Stimulated activated CD8-positive, alpha-beta memory T cell treated with anti-CD3 and anti-CD28 coated beads, Interleukin-15, amount 100 ng/mL, for 24 hours (primary cell): ENCODE data around the gene PTCH1.

Experiments
- DNase-seq: peaks from one replicate; pipeline ENCODE4 v3.0.0-alpha.2; 2020; ENCODE audit warnings: low read depth

PTCH1 gene

GRCh38 chr9:95406121-95406520 is 110.7 kb downstream of the PTCH1 start:
- DNase-seq, result no peak

GRCh38 chr9:95399261-95399660 is 117.5 kb downstream of the PTCH1 start:
- DNase-seq, result no peak
